Activated T-helper 17 cell treated with anti-CD3 and anti-CD28 coated beads, Interleukin-2, amount 50 U/mL, for 72 hours (primary cell): Measurements from ENCODE around the gene MAP4K1. TPM values are rescaled to one million over a fixed set of nuclear protein-coding genes. Genes with fewer than 3 reads are reported as not detected.
A peak's percentile ranks its signal among the peaks of the same experiment; 100 is the strongest.
"Not testable (repeated sequence)": the region's sequence is repeated elsewhere in the genome, so short reads cannot be mapped to it uniquely, and the experiment has no call there.

Experiments used
- ATAC-seq: fragments of 150-1000 bp; cut with Tn5 transposase; replicated peaks from 2 replicates; pipeline ENCODE4 v1.10.0; 2021; ENCODE audit warnings: mild to moderate bottlenecking, moderate library complexity
- H3K27ac Mint-ChIP-seq: one replicate; pipeline ENCODE4 v1.8.0; 2022; ENCODE audit warnings: mixed read lengths
- H3K27me3 Mint-ChIP-seq: one replicate; pipeline ENCODE4 v1.8.0; 2022; ENCODE audit warnings: mixed read lengths
- H3K36me3 Mint-ChIP-seq: one replicate; pipeline ENCODE4 v1.8.0; 2022; ENCODE audit warnings: low read depth, mild to moderate bottlenecking, mixed read lengths
- H3K4me1 Mint-ChIP-seq: one replicate; pipeline ENCODE4 v1.8.0; 2022; ENCODE audit warnings: mixed read lengths
- H3K4me3 Mint-ChIP-seq: one replicate; pipeline ENCODE4 v1.8.0; 2022; ENCODE audit warnings: mild to moderate bottlenecking, mixed read lengths
- H3K9me3 Mint-ChIP-seq: one replicate; pipeline ENCODE4 v1.8.0; 2022; ENCODE audit warnings: mixed read lengths
- total RNA-seq, 2 donors: library from RNA; stranded (reverse); gene quantifications; one replicate each; pipeline ENCODE4 v1.2.3, GENCODE V29; 2022

The MAP4K1 gene
- total RNA-seq, 2 donors from 2014 or later, result 310 to 354 TPM

DNA sequence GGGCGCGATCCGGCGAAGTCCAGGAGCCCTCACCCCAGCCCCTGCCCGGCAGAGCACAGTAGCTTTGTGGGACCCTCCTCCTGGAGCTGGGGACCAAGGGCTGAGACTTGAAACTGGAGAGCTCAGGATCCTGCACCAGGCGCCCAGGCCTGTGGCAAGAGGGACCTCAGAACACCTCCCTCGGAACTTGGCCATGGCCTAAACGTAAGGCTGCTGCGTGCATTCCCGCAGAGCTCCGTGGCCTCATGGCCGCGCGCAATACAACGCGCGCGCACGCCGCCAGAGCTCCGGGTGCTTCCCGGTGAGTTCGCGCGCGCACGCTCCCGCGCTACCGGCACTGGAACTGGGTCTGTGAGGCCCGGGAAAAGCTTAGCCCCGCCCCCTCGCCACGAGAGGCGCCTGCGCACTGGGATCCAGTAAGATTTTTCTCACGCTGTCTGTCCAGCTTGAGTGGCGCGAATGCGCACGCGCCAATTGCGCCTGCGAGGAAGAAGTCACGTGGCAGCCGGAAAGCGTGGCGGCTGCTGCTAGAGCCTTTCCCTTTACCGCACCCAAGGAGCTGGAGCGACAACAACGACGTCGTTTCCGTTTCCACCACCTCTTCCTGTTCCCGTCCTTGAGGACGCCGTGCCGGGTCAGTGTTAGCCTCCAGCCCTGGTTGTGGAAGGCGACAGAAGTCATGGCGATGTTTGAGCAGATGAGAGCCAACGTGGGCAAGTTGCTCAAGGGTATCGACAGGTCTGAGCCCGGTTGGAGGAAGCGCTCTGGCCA, 1.0 kb upstream of the MAP4K1 start, which contains the start of gene EIF3K:
Gene EIF3K, plus strand, starts transcription at position 599 of the 771 bp plus-strand sequence. Its CDS starts 81 bp downstream, at position 680.
- Mint-ChIP-seq H3K27ac (peak within 1 kb of the TSS; percentile 97), H3K9me3 (no peaks in the 10 kb centered on the region), H3K27me3 (no peaks in the 10 kb centered on the region), H3K36me3 (peaks cover 90% of the 10 kb centered on the region), H3K4me1 (peaks cover 32% of the 10 kb centered on the region), H3K4me3 (peak within 1 kb of the TSS; percentile 98)
- ATAC-seq, result peak; percentile 73

DNA sequence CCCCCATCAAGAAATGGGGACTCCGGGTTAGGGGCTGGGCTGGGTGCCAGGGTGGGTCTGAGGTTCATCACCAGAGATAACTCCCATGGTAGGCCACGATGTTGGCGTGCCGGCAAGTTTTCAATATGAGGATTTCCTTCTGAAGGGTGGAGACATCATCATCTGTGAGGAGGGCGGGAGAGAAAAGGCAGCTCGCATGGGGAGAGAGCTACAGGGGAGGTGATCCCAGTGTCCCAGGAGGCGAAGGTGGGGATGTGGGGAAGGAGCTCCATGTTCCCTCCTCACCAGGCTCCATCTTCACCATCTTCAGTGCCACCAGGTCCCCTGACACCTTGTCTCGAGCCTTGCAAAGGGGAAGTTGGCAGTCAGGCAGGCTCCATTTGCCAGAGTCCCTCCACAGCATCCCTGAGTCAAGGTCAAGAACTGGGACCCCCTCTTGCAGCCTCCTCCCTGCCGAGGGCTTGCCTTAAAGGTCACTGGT, 430 bp downstream of the MAP4K1 start:
- Mint-ChIP-seq H3K36me3 (peaks cover 90% of the 10 kb centered on the region), H3K27me3 (no peaks in the 10 kb centered on the region), H3K27ac (peak overlapping the region; percentile 97), H3K9me3 (no peaks in the 10 kb centered on the region), H3K4me3 (peak overlapping the region; percentile 98), H3K4me1 (peaks cover 38% of the 10 kb centered on the region)
- ATAC-seq, result no peak

DNA sequence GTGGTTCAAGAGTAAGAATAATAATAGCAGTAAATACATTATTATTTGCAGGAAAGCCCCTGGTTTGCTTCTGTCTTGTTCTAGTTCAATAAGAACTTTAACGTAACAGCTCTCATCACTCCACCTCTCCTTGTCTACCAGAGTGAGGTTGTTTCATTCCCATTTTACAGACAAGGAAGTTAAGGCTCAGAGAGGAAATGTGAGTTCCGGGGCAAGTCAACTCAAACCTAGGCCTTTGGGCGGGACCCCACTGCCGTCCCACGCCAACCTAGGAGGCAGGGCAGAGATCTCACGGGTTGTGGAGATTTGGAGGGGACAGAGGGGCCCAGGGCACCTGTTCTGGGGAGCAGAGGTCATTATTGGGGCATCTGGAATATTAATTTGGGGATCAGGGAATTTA, 1.5 kb downstream of the MAP4K1 start:
- no peaks in the 10 kb centered on the region for H3K9me3 Mint-ChIP-seq
- H3K27ac Mint-ChIP-seq, result peak overlapping the region; percentile 97
- ATAC-seq, result no peak
- peak overlapping the region; percentile 98 for H3K4me3 Mint-ChIP-seq
- peaks cover 89% of the 10 kb centered on the region for H3K36me3 Mint-ChIP-seq
- peaks cover 35% of the 10 kb centered on the region for H3K4me1 Mint-ChIP-seq
- H3K27me3 Mint-ChIP-seq, result no peaks in the 10 kb centered on the region

- ATAC-seq, result no peak
- Mint-ChIP-seq H3K36me3 (peaks cover 93% of the 10 kb centered on the region), H3K9me3 (no peaks in the 10 kb centered on the region), H3K4me3 (peak overlapping the region; percentile 98), H3K27me3 (no peaks in the 10 kb centered on the region), H3K4me1 (peaks cover 37% of the 10 kb centered on the region), H3K27ac (peak overlapping the region; percentile 97)
Measured at GRCh38 chr19:38615007-38615581, 2.7 kb downstream of the MAP4K1 start.

GRCh38 chr19:38614289-38614688, 3.5 kb downstream of the MAP4K1 start:
- peaks cover 31% of the 10 kb centered on the region for H3K4me1 Mint-ChIP-seq
- no peak for ATAC-seq
- H3K27ac Mint-ChIP-seq, result no peak overlapping the region
- no peaks in the 10 kb centered on the region for H3K27me3 Mint-ChIP-seq
- peak overlapping the region; percentile 98 for H3K4me3 Mint-ChIP-seq
- no peaks in the 10 kb centered on the region for H3K9me3 Mint-ChIP-seq
- H3K36me3 Mint-ChIP-seq, result peaks cover 93% of the 10 kb centered on the region

GRCh38 chr19:38606131-38606530, 11.6 kb downstream of the MAP4K1 start:
- no peak overlapping the region for H3K27ac Mint-ChIP-seq
- no peak overlapping the region for H3K4me3 Mint-ChIP-seq
- H3K4me1 Mint-ChIP-seq, result peaks cover 3% of the 10 kb centered on the region
- H3K9me3 Mint-ChIP-seq, result no peaks in the 10 kb centered on the region
- peaks cover 83% of the 10 kb centered on the region for H3K36me3 Mint-ChIP-seq
- no peak for ATAC-seq
- no peaks in the 10 kb centered on the region for H3K27me3 Mint-ChIP-seq

GRCh38 chr19:38602856-38603255, 14.9 kb downstream of the MAP4K1 start:
- H3K4me3 Mint-ChIP-seq, H3K9me3 Mint-ChIP-seq, H3K4me1 Mint-ChIP-seq, H3K27me3 Mint-ChIP-seq, ATAC-seq, H3K27ac Mint-ChIP-seq: not testable (repeated sequence)
- peaks cover 75% of the 10 kb centered on the region for H3K36me3 Mint-ChIP-seq

- H3K9me3 Mint-ChIP-seq, result no peaks in the 10 kb centered on the region
- peaks cover 5% of the 10 kb centered on the region for H3K4me1 Mint-ChIP-seq
- H3K36me3 Mint-ChIP-seq, result peaks cover 78% of the 10 kb centered on the region
- H3K4me3 Mint-ChIP-seq, result no peak overlapping the region
- H3K27ac Mint-ChIP-seq, result peak overlapping the region; percentile 5
- no peak for ATAC-seq
- H3K27me3 Mint-ChIP-seq, result no peaks in the 10 kb centered on the region
Measured at GRCh38 chr19:38599722-38600121, 18.0 kb downstream of the MAP4K1 start.

DNA sequence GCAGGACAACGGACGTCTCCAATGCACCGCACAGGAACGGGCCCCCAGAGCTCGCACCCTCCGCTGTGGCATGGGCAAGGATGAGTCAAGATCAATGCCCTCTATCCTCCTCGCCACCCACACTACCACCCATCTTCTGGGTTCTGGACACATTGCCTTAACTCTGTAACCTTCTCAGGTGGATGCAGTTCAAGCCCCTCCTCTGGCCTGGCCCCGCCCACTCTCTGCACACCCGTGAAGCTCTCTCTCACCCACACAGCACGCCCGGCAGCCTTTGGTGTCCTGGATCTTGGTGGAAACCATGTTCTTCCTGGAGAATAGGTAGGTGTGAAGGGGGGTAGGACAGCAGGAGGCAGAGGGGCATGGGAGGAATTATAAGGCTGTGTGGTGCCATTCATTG, 20.7 kb downstream of the MAP4K1 start:
- Mint-ChIP-seq H3K27ac (no peak overlapping the region), H3K9me3 (no peaks in the 10 kb centered on the region), H3K36me3 (peaks cover 88% of the 10 kb centered on the region), H3K4me1 (peaks cover 5% of the 10 kb centered on the region), H3K4me3 (no peak overlapping the region), H3K27me3 (no peaks in the 10 kb centered on the region)
- no peak for ATAC-seq

GRCh38 chr19:38596057-38596981, 21.4 kb downstream of the MAP4K1 start:
- no peak overlapping the region for H3K4me3 Mint-ChIP-seq
- H3K9me3 Mint-ChIP-seq, result no peaks in the 10 kb centered on the region
- no peak overlapping the region for H3K27ac Mint-ChIP-seq
- no peaks in the 10 kb centered on the region for H3K27me3 Mint-ChIP-seq
- peaks cover 88% of the 10 kb centered on the region for H3K36me3 Mint-ChIP-seq
- ATAC-seq, result peak; percentile 52
- H3K4me1 Mint-ChIP-seq, result peaks cover 5% of the 10 kb centered on the region

GRCh38 chr19:38592940-38593339, 24.8 kb downstream of the MAP4K1 start:
- ATAC-seq, result no peak
- no peaks in the 10 kb centered on the region for H3K27me3 Mint-ChIP-seq
- H3K9me3 Mint-ChIP-seq, result no peaks in the 10 kb centered on the region
- H3K4me1 Mint-ChIP-seq, result peaks cover 4% of the 10 kb centered on the region
- H3K4me3 Mint-ChIP-seq, result no peak overlapping the region
- no peak overlapping the region for H3K27ac Mint-ChIP-seq
- H3K36me3 Mint-ChIP-seq, result peaks cover 93% of the 10 kb centered on the region

GRCh38 chr19:38588041-38588440, 29.7 kb downstream of the MAP4K1 start:
- no peak for ATAC-seq
- Mint-ChIP-seq H3K9me3 (no peaks in the 10 kb centered on the region), H3K4me3 (no peak overlapping the region), H3K4me1 (peaks cover 9% of the 10 kb centered on the region), H3K27me3 (no peaks in the 10 kb centered on the region), H3K36me3 (peaks cover 66% of the 10 kb centered on the region), H3K27ac (peak overlapping the region; percentile 68)

DNA sequence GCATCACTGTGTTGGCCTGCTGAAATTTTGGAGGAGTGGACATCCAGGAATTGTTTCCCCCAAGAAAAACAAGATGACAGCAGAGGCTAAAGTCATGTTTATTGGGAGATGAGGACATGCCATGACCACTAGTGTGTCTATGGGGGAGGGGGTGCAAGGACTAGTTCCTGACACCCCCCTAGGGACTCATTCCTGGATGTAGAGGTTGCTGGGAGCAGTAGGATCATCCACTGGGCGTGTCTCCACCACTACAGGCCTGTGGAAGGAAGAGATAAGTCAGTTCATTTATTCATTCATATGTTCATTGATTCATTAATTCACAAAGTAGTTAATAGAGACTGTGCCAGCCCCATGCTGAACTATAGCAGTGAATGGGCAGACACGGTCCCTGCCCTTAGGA, 30.2 kb downstream of the MAP4K1 start:
- Mint-ChIP-seq H3K4me1 (peaks cover 9% of the 10 kb centered on the region), H3K27me3 (no peaks in the 10 kb centered on the region), H3K4me3 (no peak overlapping the region), H3K9me3 (no peaks in the 10 kb centered on the region), H3K27ac (peak overlapping the region; percentile 68), H3K36me3 (peaks cover 64% of the 10 kb centered on the region)
- no peak for ATAC-seq

DNA sequence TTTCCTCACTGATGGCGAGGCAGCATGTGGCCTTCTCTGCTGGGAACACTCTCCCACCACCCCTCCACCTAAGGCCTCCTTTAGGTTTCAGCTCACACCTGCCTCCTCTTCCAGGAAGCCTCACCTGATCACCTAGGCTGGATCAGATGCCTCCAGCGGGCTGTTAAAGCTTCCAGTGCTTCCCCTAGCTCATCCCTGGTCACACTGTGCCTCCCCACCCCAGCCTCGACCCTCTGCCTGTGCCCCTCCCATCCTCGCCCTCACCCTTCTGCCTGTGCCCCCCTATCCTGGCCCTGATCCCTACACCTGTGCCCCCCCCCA, 33.8 kb downstream of the MAP4K1 start:
- no peak overlapping the region for H3K4me3 Mint-ChIP-seq
- H3K36me3 Mint-ChIP-seq, result peaks cover 37% of the 10 kb centered on the region
- no peaks in the 10 kb centered on the region for H3K9me3 Mint-ChIP-seq
- no peaks in the 10 kb centered on the region for H3K27me3 Mint-ChIP-seq
- no peak for ATAC-seq
- H3K27ac Mint-ChIP-seq, result peak overlapping the region; percentile 2
- H3K4me1 Mint-ChIP-seq, result peaks cover 8% of the 10 kb centered on the region
